ENCODE data around the gene MYRIP.
"Not testable (repeated sequence)": the region's sequence is repeated elsewhere in the genome, so short reads cannot be mapped to it uniquely, and the experiment has no call there.

Gene MYRIP

GRCh38 chr3:39808467-39809180 is 785 bp upstream of the MYRIP start:
- DNase-seq, result no peak

GRCh38 chr3:39809995-39810595 is 686 bp downstream of the MYRIP start:
- DNase-seq, result no peak

- no peak for DNase-seq
Observed at GRCh38 chr3:39810647-39811161, 1.3 kb downstream of the MYRIP start.

DNA sequence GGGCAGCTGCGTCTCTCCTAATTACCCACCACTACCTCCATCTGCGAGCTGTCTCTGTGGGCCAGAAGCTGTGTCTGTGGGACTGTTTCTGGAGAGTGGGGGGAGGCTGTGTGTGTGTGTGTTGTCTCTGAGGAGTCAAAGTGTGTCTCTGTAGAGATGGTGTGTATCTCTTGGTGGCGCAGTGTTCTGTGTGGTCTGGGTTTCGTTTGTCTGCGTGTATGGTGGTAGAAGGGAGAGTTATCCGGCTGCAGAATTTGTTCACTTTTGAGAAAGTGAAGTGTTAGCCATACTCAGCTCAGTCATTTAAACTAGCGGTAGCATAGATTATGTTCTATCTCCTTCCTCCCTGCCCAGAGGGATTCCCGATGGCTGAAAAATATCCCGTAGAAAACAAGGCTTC is 2.2 kb downstream of the MYRIP start:
- DNase-seq, result no peak

DNA sequence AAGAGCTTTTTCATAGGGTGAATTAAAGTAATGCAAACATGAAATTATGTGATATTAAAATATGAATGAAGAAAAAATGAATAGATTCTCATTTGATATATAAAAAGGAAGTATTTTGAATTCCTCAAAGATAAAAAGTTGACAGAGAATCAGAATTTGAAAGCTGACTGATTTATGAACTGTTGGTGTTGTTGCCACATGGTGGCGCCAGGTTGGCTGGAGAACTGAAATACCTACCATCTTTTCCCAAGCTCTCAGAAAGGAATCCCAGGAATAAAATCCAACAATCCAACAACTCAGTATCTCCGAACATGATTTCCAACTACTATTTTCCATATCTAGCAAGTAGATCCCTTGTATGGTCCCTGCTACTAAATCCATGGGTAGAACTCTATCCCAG is 3.1 kb downstream of the MYRIP start:
- no peak for DNase-seq

- peak; percentile 19 for DNase-seq
Observed at GRCh38 chr3:39814007-39814406, 4.6 kb downstream of the MYRIP start.

- DNase-seq, result no peak
Observed at GRCh38 chr3:39819899-39820298, 10.5 kb downstream of the MYRIP start.

GRCh38 chr3:39833764-39834163 is 24.4 kb downstream of the MYRIP start:
- DNase-seq, result not testable (repeated sequence)

GRCh38 chr3:39839484-39839883 is 30.1 kb downstream of the MYRIP start:
- no peak for DNase-seq

DNA sequence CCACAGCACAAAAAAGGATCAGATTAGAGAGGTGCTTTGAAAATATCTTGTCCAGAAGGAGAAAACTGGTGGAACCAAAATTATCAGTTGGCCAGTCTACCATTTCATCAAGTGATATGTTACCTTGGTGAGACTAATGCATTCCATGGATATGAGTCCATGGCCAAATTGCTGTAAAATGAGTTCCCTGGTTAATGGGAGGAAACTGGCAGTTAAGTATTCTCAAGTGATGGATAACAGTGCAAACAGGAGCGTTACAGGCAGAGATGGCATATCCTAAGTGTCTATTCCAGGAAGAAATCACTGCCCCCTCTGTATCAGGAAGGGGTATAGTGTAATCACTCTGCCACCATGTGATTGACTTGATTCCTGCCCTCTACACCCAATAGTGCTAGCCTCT is 34.0 kb downstream of the MYRIP start:
- DNase-seq, result no peak

DNA sequence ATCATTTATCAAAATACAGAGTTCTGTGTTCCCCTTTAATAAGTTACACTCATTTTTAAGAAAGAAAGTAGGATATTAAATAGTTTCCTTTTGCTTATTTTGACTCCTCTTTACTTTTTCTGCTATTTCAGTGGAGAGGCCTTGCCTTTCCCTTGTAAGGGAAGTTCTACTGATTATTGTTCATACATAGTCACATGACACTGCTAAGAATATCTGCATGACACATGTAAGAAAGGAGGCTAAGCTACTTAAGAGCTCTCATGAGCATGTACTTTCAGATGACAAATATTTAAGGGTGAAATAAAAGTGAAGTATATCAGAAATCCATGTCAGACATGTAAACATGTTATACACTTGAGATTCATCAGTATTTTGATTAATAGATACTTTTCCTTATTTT is 39.0 kb downstream of the MYRIP start:
- no peak for DNase-seq

DNA sequence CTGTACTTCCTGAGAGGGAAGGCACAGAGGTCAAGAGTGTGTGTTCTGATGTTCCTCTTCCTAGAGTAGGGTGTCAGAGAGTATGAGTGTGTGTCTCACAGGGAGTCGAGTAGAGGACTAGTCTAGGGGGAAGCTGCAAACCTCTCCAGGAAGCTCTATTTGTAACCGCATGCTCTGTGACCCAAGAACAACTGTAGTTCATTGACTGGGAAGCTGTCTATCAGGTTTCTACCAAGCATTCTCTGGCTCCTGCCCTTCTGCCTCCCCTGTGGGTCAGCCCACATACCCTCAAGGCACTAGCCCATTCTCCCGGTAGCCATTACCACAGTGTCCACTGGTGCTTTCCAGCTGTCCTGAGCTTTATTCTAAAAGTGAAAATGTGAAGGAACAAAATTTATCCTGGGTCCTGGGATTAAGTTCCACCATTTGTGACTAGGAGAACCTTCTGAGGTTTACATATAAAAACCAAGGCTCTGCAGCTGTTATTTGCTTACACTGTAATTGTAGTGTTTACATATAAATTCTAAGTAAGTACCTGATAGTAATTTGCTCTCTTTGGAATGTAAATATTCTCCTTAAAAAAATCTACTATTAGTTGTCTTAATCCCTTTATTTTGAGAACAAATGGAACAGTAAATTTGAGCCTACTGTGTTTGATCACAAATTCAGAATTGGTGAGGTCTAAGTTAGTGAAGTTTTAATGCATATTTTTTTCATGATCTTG is 40.7 kb downstream of the MYRIP start:
- no peak for DNase-seq

- no peak for DNase-seq
Observed at GRCh38 chr3:39850716-39851032, 41.3 kb downstream of the MYRIP start.

GRCh38 chr3:39855517-39855916 is 46.1 kb downstream of the MYRIP start:
- DNase-seq, result no peak

GRCh38 chr3:39869890-39870289 is 60.5 kb downstream of the MYRIP start:
- no peak for DNase-seq

DNA sequence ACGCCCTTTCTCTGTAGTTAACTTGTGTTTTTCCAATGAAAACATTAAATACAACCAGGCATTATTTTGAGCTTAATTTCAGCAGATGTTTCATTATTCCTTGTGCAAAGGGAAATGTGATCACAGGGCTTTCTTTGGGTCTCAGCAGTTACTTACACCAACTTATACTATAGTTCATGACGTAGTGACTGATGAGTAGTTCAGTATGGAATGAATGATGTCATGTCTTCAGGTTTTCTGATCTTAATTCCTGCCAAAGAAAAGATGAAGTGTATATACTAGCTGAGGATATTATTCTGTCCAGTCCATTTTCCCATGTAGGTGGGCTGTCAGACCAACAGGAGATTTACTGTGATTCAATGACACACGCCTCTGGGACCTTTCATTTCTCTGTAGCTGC is 61.3 kb downstream of the MYRIP start:
- DNase-seq, result no peak

- DNase-seq, result no peak
Observed at GRCh38 chr3:39879581-39879980, 70.2 kb downstream of the MYRIP start.

DNA sequence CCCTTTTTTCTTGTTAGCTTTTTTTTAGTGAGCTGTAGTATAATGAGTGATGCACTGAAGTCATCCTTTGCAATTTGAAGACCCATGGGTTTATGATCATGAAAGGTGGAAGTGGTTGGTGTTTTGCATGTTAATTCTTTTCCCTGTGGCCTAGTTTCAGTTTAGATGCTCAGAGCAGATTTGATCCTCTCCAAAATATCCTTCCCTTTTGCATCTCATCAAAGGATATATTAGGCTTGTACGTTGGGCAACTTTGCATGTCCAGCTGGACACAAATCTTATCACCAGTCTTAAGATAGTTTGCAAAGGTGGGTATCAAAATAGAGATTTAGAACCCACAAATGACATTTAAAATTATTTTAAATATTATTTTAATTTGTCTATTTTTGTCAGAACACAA is 72.7 kb downstream of the MYRIP start:
- DNase-seq, result no peak

GRCh38 chr3:39892068-39892467 is 82.7 kb downstream of the MYRIP start:
- DNase-seq, result no peak

GRCh38 chr3:39896184-39896583 is 86.8 kb downstream of the MYRIP start:
- no peak for DNase-seq

GRCh38 chr3:39900462-39901002 is 91.1 kb downstream of the MYRIP start:
- DNase-seq, result no peak

- DNase-seq, result no peak
Observed at GRCh38 chr3:39903253-39903652, 93.8 kb downstream of the MYRIP start.

- DNase-seq, result no peak
Observed at GRCh38 chr3:39905788-39906187, 96.4 kb downstream of the MYRIP start.

GRCh38 chr3:39907981-39908380 is 98.6 kb downstream of the MYRIP start:
- no peak for DNase-seq

Measured in amniotic stem cell (primary cell).